Stimulated activated CD8-positive, alpha-beta memory T cell treated with anti-CD3 and anti-CD28 coated beads, Interleukin-7, amount 100 ng/mL, for 24 hours (primary cell): ENCODE data around the gene KDELR3.

Source experiments
- DNase-seq: peaks from one replicate; pipeline ENCODE4 v3.0.0-alpha.2; 2020; ENCODE audit warnings: low read depth

The KDELR3 gene

GRCh38 chr22:38467904-38468442 lies at the start of gene KDELR3:
TSS of gene KDELR3 (plus strand) at chr22:38468096. CDS start at chr22:38468234, 138 bp downstream.
- DNase-seq, result peak; percentile 15

DNA sequence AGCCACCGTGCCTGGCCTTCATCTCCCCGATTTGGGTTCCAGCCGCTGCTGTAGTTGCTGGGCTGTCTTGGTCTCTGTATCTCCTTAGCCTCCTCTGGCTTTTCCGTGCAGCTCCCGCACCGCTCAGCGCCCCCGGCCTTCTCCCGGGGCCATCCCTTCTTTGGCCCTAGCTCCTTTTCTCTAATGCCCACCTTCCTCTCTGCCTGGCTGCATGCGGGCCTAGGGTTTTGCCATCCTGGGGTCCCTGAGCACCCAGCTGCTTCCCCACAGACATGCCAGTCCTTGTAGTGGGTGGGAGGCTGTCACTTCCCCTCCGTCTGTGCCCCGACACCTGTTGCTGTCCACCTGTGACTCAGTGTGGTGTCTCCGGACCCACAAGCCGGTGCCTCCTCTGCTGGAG lies 49.3 kb upstream of the KDELR3 start:
- no peak for DNase-seq

GRCh38 chr22:38419121-38419857 lies 48.6 kb upstream of the KDELR3 start:
- DNase-seq, result no peak

DNA sequence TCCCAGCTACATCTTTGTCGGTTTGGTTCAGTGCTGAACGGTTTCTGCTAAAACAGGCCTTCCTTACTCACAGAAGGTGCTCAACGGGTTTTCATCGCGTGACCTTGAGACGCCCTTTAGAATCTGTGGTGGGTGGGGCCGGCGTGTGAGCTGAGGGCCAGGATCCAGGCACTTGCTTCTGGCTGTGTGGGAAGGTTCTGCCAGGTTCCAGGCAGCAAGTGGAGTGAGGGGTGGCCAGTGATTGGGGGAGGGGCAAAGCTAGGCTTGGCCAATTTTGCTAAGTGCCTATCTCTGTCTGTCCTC lies 48.1 kb upstream of the KDELR3 start:
- DNase-seq, result no peak

DNA sequence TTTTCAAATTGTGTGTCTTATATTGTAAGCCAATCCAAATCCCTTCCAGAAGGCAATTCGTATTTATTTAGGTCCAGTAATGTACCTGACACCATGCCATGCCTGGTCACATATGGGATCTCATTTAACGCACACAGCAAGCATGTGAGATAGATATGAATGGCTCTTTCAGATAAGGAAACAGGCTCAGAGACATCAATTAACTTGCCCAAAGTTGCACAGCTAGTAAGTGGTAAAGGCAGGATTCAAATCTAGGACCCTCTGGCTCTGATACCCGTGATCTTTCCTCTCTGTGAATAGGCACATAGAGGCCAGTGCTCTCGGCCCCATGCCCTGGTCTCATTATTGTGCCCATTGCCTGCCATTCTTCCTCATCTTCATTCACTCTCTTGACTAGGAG lies 47.2 kb upstream of the KDELR3 start:
- no peak for DNase-seq

GRCh38 chr22:38422611-38423511 lies 45.0 kb upstream of the KDELR3 start:
- DNase-seq, result no peak

DNA sequence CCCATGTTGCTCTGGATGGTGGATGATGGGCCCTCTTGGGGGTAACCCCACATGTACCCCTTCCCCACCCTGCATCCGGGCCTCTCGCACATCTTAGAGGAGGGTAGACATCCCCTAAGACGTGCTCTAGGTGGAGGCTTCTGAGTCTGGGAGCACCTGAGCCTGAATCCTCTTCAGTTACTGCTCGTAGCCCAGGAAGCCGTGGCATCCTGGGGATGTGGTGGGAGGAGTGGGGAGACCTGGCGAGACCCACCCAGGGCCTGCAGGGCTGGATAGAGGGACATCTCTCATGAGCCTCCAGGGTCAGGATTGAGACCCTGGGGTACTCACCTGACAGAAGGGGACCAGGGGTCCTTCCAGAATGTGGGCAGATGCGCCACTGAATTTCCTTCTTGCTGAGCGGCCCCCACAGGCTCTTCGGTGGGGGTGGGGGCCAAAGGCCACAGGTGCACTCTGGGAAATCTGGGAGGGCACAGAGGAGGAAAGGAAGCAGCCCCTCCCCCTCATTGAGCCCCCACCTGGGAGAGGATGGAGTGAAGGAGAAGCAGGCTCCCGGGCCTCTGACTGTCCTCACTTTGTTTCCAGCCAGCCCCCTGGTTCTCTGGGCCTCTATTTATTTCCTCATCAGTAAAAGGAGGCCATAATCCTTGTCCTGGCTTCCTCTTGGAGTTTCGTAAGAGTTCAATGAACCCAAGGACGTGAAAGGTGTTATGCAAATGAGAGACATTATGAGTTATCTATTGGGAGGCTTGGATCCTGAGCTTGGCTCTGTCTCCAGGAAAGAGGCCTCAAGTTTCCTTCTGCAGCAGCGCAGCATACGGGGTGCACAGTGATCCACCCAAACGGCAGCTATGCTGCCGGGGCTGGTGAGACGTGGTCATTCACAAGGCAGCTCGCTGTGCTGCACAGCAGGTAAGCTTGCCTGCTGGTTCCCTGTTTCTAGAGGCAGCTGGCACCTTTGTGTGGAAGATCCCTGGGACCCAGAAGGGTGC lies 44.1 kb upstream of the KDELR3 start:
- no peak for DNase-seq

- no peak for DNase-seq
Measured at GRCh38 chr22:38424525-38425080, 43.3 kb upstream of the KDELR3 start.

DNA sequence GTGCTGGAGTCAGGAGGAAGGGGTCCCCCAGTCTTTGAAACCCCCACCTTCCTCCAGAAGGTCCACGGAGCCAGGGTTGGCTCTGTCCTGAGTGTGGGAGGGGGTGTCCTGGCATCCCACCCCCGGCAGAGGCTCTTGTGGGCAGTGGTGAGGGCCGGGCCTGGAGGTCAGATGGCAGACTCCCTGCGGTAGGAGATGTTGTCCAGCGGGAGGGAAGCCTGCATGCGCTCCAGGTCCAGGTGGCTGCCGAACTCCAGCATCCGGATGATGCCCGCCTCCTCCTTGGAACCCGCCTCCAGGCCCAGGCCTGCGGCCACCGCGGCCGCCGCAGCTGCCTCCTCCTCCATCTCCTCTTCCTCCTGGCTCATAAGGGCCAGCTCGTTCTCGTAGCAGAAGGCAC lies 41.3 kb upstream of the KDELR3 start:
- no peak for DNase-seq

DNA sequence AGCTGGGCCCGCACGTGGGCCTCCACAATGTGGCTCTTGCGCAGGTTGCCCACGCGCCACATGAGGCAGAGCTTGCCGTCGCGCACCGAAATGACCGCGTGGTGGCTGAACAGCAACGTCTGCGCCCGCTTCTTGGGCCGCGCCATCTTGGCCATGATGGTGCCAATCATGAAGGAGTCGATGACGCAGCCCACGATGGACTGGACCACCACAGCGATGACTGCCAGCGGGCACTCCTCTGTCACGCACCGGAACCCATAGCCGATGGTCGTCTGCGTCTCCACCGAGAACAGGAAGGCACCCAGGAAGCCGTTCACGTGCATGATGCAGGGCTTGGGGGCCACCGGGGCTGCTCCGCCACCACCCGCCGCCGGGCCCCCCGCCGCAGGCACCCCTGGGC lies 40.4 kb upstream of the KDELR3 start:
- DNase-seq, result no peak

GRCh38 chr22:38427940-38428339 lies 40.0 kb upstream of the KDELR3 start:
- no peak for DNase-seq

- DNase-seq, result no peak
Measured at GRCh38 chr22:38428714-38429113, 39.2 kb upstream of the KDELR3 start.

- no peak for DNase-seq
Measured at GRCh38 chr22:38429499-38430068, 38.3 kb upstream of the KDELR3 start.

- no peak for DNase-seq
Measured at GRCh38 chr22:38431266-38432010, 36.5 kb upstream of the KDELR3 start.

- no peak for DNase-seq
Measured at GRCh38 chr22:38432264-38432663, 35.6 kb upstream of the KDELR3 start.

- DNase-seq, result no peak
Measured at GRCh38 chr22:38433871-38434270, 34.0 kb upstream of the KDELR3 start.

DNA sequence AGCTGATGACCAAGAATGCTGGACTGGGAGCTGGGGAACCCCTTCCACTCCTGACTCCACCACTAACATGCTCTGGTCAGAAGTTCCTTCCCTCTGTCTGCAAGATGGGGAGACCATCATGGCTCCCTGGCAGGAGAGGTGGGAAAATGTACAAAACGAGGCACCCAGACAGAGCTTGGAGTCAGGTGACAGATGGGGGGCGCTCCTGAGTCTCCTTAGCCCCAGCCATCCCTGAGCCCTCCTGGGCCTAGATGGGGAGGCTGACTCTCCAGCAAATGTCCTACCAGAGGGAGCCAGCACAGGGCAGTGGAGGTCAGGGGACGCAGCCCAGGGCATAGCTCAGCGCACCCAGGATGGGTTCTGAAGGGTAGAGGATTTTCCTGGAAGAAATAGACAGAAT lies 32.9 kb upstream of the KDELR3 start:
- no peak for DNase-seq

GRCh38 chr22:38435965-38436364 lies 31.9 kb upstream of the KDELR3 start:
- DNase-seq, result no peak

GRCh38 chr22:38436629-38437395 lies 31.1 kb upstream of the KDELR3 start:
- DNase-seq, result no peak

GRCh38 chr22:38437416-38437815 lies 30.5 kb upstream of the KDELR3 start:
- no peak for DNase-seq
